Measurements from ENCODE around the gene CHST3.
"Not testable (repeated sequence)": the region's sequence is repeated elsewhere in the genome, so short reads cannot be mapped to it uniquely, and the experiment has no call there.

The CHST3 gene

DNA sequence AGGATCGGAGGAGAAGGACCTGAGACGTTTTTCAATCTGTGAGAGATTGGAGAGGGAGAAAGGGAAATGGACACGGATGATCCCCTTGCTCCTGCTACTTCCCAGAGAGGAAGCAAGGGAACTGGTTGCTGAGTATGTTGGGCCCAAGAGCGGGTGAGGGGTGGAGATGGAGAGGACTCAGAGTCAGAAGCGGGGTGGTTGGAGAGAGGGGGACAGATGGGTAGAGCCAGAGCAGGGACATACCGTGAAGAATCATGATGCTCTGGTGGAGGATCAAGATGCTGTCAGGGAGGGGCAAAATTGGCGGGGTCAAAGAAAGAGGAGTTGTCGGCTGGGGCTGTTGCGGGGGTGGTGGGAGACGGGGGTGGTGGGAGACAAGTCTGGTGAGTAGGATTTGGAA, 2.4 kb upstream of the CHST3 start:
- no peak for DNase-seq (ENCODE audit: low read depth)
- TF ChIP-seq, protein P1, sequence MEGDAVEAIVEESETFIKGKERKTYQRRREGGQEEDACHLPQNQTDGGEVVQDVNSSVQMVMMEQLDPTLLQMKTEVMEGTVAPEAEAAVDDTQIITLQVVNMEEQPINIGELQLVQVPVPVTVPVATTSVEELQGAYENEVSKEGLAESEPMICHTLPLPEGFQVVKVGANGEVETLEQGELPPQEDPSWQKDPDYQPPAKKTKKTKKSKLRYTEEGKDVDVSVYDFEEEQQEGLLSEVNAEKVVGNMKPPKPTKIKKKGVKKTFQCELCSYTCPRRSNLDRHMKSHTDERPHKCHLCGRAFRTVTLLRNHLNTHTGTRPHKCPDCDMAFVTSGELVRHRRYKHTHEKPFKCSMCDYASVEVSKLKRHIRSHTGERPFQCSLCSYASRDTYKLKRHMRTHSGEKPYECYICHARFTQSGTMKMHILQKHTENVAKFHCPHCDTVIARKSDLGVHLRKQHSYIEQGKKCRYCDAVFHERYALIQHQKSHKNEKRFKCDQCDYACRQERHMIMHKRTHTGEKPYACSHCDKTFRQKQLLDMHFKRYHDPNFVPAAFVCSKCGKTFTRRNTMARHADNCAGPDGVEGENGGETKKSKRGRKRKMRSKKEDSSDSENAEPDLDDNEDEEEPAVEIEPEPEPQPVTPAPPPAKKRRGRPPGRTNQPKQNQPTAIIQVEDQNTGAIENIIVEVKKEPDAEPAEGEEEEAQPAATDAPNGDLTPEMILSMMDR (conservative IDR thresholded peaks at IDR 0.05; ENCODE audit: control insufficient read depth, insufficient read depth, low read depth, low read length), result no peak
- no peak overlapping the region for H3K4me3 ChIP-seq (ENCODE audit: control insufficient read depth, low read depth, low read length)

GRCh38 chr10:71962901-71963300, 1.3 kb upstream of the CHST3 start:
- DNase-seq (ENCODE audit: low read depth), result no peak
- no peak overlapping the region for H3K4me3 ChIP-seq (ENCODE audit: control insufficient read depth, low read depth, low read length)
- TF ChIP-seq, protein P1 (conservative IDR thresholded peaks at IDR 0.05; ENCODE audit: control insufficient read depth, insufficient read depth, low read depth, low read length), result no peak

GRCh38 chr10:71963351-71964097, 671 bp upstream of the CHST3 start:
- TF ChIP-seq, protein P1 (conservative IDR thresholded peaks at IDR 0.05; ENCODE audit: control insufficient read depth, insufficient read depth, low read depth, low read length), result no peak
- H3K4me3 ChIP-seq (ENCODE audit: control insufficient read depth, low read depth, low read length), result peak overlapping the region; percentile 82
- DNase-seq (ENCODE audit: low read depth), result peak; percentile 55

DNA sequence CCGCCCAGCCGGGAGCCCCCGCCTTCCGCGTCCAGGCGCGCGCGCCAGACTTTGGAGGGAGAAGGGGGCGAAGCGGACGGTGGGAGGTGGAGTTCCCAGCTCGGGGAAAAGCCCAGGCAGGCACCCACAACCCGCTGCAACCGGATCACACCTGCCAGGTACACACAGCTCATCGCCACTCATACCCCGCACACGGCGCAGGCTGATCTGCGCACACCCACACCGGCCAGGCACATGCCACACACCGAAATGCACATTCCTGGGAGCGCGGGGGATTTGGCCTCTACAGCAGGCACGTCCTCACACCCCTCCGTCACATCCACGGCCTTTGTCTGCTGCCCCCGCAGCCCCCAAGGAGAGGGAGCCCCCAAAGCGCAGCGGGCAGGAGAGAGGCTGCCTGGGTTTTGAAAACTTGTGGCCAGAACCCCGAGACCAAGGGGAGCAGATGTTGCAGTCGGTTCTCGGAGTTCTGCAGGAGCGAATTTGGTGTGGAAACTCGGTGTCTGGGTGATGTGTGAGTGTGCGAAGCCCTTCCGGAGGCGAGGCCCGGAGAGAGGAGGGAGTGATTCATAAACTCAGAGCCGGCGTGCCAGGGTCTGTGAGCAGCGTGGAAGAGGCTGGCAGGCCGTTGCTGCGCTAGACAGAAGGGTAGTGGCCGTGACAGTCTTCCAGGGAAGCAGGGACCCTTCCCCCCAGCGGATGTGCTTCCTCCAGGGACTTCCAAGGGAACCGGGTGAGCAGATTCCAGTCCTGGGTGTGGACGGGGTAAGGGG, 734 bp downstream of the CHST3 start:
- peak overlapping the region; percentile 82 for H3K4me3 ChIP-seq (ENCODE audit: control insufficient read depth, low read depth, low read length)
- TF ChIP-seq, protein P1 (conservative IDR thresholded peaks at IDR 0.05; ENCODE audit: control insufficient read depth, insufficient read depth, low read depth, low read length), result no peak
- peak; percentile 75 for DNase-seq (ENCODE audit: low read depth)

- TF ChIP-seq, protein P1 (conservative IDR thresholded peaks at IDR 0.05; ENCODE audit: control insufficient read depth, insufficient read depth, low read depth, low read length), result no peak
- H3K4me3 ChIP-seq (ENCODE audit: control insufficient read depth, low read depth, low read length), result peak overlapping the region; percentile 82
- no peak for DNase-seq (ENCODE audit: low read depth)
These were observed 1.4 kb downstream of the CHST3 start for GRCh38 chr10:71965623-71966022.

- H3K4me3 ChIP-seq (ENCODE audit: control insufficient read depth, low read depth, low read length), result peak overlapping the region; percentile 82
- DNase-seq (ENCODE audit: low read depth), result peak; percentile 70
- TF ChIP-seq, protein P1 (conservative IDR thresholded peaks at IDR 0.05; ENCODE audit: control insufficient read depth, insufficient read depth, low read depth, low read length), result no peak
These were observed 2.1 kb downstream of the CHST3 start for GRCh38 chr10:71966046-71967004.

DNA sequence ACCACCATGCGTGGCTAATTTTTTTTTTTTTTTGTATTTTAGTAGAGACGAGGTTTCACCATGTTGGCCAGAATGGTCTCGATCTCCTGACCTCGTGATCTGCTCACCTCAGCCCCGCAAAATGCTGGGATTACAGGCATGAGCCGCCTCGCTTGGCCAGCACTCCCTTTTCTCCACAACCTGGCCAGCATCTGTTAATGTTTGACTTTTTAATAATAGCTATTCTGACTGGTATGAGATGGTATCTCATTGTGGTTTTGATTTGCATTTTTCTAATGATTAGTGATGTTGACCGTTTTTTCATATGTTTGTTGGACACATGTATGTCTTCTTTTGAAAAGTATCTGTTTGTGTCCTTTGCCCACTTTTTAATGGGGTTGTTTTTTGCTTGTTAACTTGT, 3.8 kb downstream of the CHST3 start:
- DNase-seq (ENCODE audit: low read depth), result peak; percentile 52
- not testable (repeated sequence) for H3K4me3 ChIP-seq (ENCODE audit: control insufficient read depth, low read depth, low read length)
